NCI-H1417 (cell line): ENCODE results near the gene ALKBH2.

ENCODE experiments used
- DNase-seq, 3 experiments: peaks; one replicate each; lab custom pipeline; 2025; lab: John Stamatoyannopoulos, UW

ALKBH2 gene

DNA sequence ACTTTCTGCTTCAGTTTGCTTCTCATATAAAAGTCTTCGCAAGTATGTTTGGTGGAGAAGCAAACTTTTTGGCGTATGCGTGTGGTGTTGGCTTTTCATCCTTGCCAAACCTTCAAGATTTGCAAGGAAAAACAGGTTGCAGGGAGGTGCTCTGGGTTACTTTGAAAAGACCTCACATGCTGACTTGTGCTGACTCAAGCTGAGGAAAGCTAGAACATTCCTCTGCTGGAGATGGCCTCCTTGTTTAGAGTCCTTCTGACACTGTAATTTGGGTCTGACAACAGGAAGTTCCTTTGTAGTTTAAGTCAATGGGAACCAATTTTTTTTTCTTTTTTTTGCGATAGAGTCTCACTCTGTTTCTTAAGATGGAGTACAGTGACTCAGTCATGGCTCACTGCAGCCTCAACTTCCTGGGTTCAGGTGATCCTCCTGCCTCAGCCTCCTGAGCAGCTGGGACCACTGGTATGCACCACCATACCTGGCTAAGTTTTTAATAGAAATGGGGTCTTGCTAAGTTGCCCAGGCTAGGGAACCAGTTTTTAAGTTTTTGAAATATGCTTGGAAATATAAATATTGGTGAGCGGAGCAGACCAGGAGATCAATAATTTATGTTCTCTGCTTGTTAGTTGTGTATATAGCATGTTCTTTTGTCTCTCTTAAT is 20.5 kb upstream of the ALKBH2 start:
- DNase-seq, result no peak

DNA sequence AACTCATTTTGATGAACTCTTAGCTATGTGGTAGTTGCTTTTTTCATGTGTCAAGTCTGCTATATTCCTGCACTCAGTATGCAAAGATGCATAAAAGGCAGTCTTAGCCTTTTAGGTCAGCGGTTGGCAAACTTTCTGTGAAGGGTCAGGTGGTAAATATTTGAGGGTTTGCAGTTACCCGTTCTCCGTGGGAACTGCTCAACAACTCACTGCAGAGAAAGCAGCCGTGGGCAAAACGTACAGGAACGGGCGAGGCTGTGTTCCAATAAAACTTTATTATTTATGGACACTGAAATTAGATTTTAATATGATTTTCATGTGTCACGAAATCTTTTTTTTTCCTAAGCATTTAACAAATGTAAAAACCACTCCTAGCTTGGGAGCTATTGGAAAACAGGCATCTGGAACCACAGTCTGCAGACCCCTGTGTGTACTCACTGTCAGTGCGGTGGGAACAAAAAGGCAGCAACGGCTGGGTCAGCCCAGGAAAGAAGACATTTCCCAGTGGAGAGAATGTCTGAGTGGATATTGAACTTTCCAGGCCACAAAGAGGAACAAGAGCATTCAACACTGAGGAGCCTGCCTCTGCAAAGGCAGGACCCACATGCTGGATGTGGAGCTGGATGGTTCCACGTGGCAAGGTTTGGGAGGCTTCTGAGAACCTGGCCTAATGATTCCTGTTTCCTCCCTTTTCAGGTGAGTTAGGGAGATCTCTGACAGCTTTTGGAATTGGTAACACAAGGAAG is 19.6 kb upstream of the ALKBH2 start:
- DNase-seq, result no peak

GRCh38 chr12:109110988-109111495 is 17.8 kb upstream of the ALKBH2 start:
- peak in 1 of 3 experiments; percentile 33 for DNase-seq

DNA sequence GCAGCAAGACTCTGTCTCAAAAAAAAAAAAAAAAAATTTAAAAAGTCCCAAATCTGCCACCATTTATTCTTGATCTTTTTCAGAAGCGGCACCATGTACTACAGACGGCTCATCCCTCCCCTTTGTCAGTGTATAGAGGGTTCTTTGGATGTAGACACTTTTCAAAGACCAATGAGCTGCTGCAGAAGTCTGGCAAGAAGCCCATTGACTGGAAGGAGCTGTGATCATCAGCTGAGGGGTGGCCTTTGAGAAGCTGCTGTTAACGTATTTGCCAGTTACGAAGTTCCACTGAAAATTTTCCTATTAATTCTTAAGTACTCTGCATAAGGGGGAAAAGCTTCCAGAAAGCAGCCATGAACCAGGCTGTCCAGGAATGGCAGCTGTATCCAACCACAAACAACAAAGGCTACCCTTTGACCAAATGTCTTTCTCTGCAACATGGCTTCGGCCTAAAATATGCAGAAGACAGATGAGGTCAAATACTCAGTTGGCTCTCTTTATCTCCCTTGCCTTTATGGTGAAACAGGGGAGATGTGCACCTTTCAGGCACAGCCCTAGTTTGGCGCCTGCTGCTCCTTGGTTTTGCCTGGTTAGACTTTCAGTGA is 16.6 kb upstream of the ALKBH2 start:
- DNase-seq, result peak in 1 of 3 experiments; percentile 32

DNA sequence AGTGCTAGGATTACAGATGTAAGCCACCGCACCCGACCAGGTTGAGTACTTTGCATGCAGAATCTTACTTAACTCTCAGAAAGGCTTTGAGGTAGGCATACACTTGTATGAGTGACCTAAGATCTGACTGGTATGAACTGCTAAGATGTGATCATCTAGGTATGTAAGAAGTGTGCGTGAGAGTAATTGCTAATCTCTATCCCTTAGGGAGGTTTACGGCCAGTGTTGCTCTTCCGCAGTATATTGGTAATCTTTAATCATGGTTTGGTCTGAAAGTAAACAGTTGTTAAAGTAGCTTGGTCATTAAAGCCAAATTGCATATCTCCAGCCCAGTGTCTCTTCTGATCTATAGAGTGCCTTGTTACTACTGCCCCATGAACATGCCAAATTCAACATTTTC is 11.9 kb upstream of the ALKBH2 start:
- no peak for DNase-seq

GRCh38 chr12:109102491-109102890 is 9.2 kb upstream of the ALKBH2 start:
- DNase-seq, result no peak

GRCh38 chr12:109100741-109101140 is 7.5 kb upstream of the ALKBH2 start:
- no peak for DNase-seq

GRCh38 chr12:109099431-109100020 is 6.3 kb upstream of the ALKBH2 start:
- DNase-seq, result no peak

GRCh38 chr12:109098651-109099050 is 5.4 kb upstream of the ALKBH2 start:
- peak in 1 of 3 experiments; percentile 54 for DNase-seq

DNA sequence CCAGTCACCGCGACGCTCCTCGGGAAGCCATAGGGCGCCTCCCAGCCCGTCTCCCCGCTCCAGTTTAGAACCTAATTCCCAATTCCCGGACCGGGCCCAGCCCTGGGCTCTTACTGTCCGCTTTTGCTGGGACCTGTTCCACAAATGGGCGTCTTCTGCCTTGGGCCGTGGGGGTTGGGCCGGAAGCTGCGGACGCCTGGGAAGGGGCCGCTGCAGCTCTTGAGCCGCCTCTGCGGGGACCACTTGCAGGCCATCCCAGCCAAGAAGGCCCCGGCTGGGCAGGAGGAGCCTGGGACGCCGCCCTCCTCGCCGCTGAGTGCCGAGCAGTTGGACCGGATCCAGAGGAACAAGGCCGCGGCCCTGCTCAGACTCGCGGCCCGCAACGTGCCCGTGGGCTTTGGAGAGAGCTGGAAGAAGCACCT is 4.9 kb upstream of the ALKBH2 start:
- no peak for DNase-seq

- peak; percentile 98 to 99 (median 98) for DNase-seq
These were observed 4.3 kb upstream of the ALKBH2 start, which contains the start of gene UNG for GRCh38 chr12:109097435-109098182. TSS of gene UNG (plus strand) at chr12:109097597. CDS start at chr12:109097680, 83 bp downstream.

DNA sequence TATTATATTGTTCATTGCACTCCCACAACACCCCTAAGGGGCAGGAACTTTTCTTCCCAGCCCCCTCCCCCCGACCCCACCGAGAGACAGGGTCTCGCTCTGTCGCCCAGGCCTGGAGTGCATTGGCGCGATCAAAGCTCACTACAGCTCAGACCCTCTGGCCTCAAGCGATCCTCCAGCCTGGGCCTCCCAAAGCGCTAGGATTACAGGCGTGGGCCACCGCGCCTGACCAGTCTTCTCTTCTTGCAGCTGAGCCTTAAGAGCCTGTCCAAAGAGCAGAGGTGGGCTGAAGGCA is 3.8 kb upstream of the ALKBH2 start:
- no peak for DNase-seq

- peak in 1 of 3 experiments; percentile 25 for DNase-seq
These were observed 713 bp downstream of the ALKBH2 start for GRCh38 chr12:109092497-109093021.

GRCh38 chr12:109089683-109090082 is 3.6 kb downstream of the ALKBH2 start:
- no peak for DNase-seq

GRCh38 chr12:109088818-109089217 is 4.5 kb downstream of the ALKBH2 start:
- DNase-seq, result no peak

DNA sequence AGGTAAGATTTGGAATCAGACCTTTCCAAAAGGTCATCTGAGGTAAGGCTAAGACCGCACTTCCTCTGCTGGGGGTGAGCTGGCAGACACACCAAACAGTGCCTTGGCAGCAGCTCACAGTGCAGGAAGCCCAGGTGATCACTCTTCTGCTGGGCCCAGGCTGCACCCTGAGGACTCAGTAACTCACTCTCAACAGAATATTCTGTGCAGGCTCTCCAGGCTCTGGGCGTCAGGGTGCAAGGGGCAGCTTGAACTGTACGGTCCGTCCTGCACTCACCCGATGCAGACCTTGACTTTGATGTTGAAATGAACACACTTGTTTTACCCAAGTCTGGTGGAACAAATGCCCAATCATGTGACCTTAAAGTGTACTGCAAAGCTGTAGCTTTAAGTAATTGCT is 6.0 kb downstream of the ALKBH2 start:
- no peak for DNase-seq

DNA sequence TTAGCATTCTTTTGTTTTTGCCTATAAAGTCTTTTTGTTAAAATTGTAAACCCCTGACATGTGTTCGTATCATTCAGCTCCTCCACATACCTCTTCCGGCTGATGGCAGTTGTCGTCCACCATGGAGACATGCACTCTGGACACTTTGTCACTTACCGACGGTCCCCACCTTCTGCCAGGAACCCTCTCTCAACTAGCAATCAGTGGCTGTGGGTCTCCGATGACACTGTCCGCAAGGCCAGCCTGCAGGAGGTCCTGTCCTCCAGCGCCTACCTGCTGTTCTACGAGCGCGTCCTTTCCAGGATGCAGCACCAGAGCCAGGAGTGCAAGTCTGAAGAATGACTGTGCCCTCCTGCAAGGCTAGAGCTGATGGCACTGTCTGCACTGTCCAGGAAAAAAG is 7.7 kb downstream of the ALKBH2 start:
- no peak for DNase-seq

DNA sequence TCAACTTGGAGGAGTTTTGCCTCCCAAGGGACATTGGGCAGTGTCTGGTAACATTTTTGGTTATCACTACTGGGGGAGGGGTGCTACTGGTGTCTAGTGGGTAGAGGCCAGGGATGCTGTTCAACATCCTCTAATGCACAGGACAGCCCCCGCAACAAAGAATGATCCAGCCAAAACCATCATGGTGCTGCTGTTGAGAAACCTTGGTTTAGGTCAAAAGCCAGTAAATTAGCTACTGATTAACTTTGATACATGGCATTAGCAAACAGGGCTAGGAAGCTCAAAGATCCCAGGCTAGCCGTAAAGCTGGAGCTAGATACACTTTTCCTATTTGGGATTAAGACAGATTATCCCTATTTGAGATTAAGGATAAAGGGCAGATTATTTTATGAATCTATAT is 8.8 kb downstream of the ALKBH2 start:
- DNase-seq, result no peak

- no peak for DNase-seq
These were observed 10.5 kb downstream of the ALKBH2 start for GRCh38 chr12:109082751-109083150.

GRCh38 chr12:109074866-109075265 is 18.4 kb downstream of the ALKBH2 start:
- DNase-seq, result no peak
